NCI-H2081 (cell line): ENCODE measurements around the gene MMRN2.
A peak's percentile ranks its signal among the peaks of the same experiment; 100 is the strongest.

Source experiments
- DNase-seq, 2 experiments: peaks; one replicate each; lab custom pipeline; 2025; lab: John Stamatoyannopoulos, UW

The MMRN2 gene

GRCh38 chr10:86970162-86970981 is 13.0 kb upstream of the MMRN2 start:
- no peak for DNase-seq

GRCh38 chr10:86969421-86970041 is 12.1 kb upstream of the MMRN2 start:
- no peak for DNase-seq

DNA sequence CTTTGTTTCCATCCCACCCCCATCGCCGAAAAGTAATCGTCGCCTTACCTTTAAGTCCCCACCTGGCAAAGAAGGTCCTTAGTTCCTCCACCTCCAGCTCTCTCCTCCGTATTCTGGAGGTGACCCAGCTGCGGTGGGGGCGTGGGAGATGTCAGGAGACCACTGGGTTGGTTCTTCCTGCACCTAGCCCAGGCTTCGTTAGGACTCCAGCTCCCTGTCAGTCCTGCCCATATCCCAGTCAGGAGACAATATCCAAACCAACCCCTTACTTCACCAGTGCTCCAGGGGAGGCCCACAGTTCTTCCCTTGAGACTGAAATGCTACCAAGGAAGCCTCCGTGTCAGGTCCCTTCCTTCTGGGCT is 11.6 kb upstream of the MMRN2 start:
- DNase-seq, result no peak

GRCh38 chr10:86968271-86968993 is 11.0 kb upstream of the MMRN2 start, which contains the start of gene ADIRF:
Gene ADIRF (plus strand): TSS chr10:86968482. CDS start chr10:86968545, 63 bp downstream.
- DNase-seq, result peak in 1 of 2 experiments; percentile 33

DNA sequence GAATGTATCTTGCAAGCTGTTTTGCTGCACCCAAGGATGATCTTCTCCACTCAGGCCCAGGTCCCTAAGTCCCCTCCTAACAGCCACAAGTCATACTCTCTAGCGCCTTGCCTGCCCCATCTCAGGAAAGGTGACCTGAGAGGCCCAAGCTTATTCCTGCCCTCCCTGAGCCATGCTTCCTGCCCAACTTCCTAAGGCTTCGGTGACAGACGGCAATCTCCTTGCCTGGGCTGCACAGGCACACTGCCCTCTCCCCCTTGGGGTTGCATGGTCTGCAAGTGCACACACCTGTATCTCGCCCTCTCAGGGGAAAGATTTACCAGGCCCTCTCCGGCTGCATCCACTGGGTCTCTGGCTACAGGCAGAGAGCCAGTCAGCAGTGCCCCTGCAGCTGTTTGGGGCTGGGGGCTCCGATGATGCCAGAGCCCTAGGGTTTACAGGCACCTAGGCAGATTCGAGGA is 10.1 kb upstream of the MMRN2 start:
- no peak for DNase-seq

DNA sequence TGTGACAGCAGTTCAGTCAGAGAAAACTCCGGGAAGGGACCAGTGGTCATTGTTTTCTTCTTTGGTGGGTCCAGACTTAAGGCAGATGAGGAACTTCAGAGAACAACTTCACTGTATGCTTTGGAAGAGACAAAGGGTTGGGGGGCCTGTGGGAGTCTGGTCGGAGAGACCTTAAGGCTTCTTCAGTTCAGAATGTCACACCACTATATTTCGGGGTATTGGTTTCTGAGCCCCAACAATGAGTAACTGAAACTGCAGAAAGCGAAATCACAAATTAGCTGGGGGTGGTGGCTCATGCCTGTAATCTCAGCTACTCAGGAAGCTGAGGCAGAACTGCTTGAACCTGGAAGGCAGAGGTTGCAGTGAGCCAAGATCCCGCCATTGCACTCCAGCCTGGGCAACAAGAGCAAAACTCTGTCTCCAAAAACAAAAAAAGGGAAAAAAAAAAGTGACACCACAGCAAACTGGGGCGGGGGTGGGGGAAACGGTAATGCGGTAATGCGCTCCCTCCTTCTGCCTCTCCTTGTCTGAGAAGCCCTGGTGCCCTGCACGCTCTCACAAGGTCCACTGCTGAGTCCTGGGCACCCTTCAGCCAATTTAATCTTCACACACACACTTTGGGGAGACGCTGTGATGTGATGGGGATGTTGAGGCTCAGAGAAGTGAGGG is 8.7 kb upstream of the MMRN2 start:
- DNase-seq, result no peak

GRCh38 chr10:86964847-86965190 is 7.4 kb upstream of the MMRN2 start:
- no peak for DNase-seq

- DNase-seq, result no peak
Measured at GRCh38 chr10:86964061-86964846, 6.8 kb upstream of the MMRN2 start.

- DNase-seq, result no peak
Measured at GRCh38 chr10:86963341-86963919, 6.0 kb upstream of the MMRN2 start.

DNA sequence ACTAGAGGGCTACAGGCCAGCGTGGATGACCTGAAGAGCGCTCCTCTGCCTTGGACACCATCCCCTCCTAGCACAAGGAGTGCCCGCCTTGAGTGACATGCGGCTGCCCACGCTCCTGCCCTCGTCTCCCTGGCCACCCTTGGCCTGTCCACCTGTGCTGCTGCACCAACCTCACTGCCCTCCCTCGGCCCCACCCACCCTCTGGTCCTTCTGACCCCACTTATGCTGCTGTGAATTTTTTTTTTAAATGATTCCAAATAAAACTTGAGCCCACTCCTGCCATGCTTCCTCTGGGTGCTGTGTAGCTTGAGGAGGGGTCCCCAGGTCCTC is 5.5 kb upstream of the MMRN2 start:
- DNase-seq, result no peak

GRCh38 chr10:86962136-86962980 is 4.9 kb upstream of the MMRN2 start:
- no peak for DNase-seq

DNA sequence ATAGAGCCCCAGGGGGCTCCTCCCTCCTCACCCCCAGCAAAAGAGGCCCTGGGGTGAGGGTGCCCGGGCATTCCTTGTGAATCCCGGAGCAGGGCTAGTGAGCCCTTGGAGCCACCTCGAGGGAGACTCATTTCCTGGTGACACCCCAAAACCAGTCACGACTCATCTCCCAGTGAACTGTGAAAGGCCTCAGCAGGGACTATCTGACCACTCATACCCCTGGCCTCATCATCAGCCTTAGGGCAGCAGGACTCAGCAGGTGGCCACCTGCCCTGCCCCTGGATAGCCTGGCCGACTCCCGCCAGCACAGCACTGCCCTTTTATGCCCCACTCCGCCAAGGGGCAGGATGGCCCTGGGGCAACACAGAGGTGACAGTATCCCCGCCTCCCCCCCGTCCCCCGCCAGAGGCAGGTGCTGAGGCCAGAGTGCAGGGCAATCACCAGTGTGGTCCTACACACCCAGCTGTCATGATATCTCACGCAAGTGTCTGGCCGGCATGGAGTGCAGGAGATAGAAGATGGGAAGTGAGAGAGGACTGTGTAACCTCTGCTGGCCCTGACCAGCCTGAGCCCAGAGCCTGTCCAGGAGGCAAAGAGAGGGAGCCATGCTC is 4.2 kb upstream of the MMRN2 start:
- DNase-seq, result no peak

DNA sequence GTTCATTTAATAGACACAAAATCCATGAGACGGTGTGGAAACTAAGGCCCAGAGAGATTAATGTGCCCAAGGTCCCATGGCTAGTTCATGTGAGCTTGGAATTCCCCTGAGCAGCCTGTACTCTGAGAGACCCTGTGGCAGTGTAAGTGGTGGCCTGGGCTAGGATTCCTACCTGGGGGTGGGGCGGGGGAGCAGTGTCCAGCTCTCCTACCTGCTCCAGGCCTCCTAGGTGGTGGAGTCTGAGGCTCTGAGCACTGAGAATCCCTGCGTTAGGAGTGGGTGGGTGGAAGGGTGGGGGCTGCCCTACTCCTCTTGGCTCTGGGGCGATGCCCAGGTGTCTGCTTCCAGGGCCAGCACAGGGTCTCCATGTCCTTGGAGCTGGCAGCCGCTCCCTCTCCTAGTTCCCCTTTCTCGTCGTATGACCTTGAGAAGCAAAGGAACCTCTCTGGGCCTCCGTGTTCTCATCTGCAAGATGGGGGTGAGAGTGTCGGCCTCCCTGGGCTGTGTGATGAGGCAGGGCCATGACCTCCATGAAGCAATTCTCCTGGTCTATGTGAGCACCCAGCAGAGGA is 3.5 kb upstream of the MMRN2 start:
- DNase-seq, result no peak

- no peak for DNase-seq
Measured at GRCh38 chr10:86960003-86960862, 2.8 kb upstream of the MMRN2 start.

GRCh38 chr10:86959737-86960002 is 2.3 kb upstream of the MMRN2 start:
- DNase-seq, result no peak

GRCh38 chr10:86958901-86959736 is 1.7 kb upstream of the MMRN2 start:
- no peak for DNase-seq

GRCh38 chr10:86958116-86958900 is 893 bp upstream of the MMRN2 start, which contains the start of gene SNCG:
Gene SNCG (plus strand): TSS chr10:86958599. CDS start chr10:86958698, 99 bp downstream.
- no peak for DNase-seq
